ENCODE data around the gene PPFIBP1.

- TF ChIP-seq CTCF (IDR thresholded peaks at IDR 0.05; ENCODE audit: control extremely low read depth in 1 of 3, insufficient read depth in 1 of 3, low read depth in 1 of 3, low read length in 3 of 3), result no peak
- TF ChIP-seq EZH2 (IDR thresholded peaks at IDR 0.05; ENCODE audit: low read depth, low read length, severe bottlenecking), result no peak
- TF ChIP-seq RNF2 (IDR thresholded peaks at IDR 0.05; ENCODE audit: borderline replicate concordance, low read depth, low read length, missing control alignments, poor library complexity, severe bottlenecking), result no peak
Observed at GRCh38 chr12:27622436-27623195, 98.6 kb downstream of the PPFIBP1 start.

Data from H1 (cell line).